Activated gamma-delta T cell treated with Interleukin-2 at 50 U/mL for 16 hours (primary cell): ENCODE measurements around the gene TMPRSS6.
A peak's percentile ranks its signal among the peaks of the same experiment; 100 is the strongest.

Experiments used
- DNase-seq: peaks from one replicate; pipeline ENCODE4 v3.0.0-alpha.2; 2020

The TMPRSS6 gene

GRCh38 chr22:37139762-37140161 lies 30.2 kb upstream of the TMPRSS6 start:
- no peak for DNase-seq

DNA sequence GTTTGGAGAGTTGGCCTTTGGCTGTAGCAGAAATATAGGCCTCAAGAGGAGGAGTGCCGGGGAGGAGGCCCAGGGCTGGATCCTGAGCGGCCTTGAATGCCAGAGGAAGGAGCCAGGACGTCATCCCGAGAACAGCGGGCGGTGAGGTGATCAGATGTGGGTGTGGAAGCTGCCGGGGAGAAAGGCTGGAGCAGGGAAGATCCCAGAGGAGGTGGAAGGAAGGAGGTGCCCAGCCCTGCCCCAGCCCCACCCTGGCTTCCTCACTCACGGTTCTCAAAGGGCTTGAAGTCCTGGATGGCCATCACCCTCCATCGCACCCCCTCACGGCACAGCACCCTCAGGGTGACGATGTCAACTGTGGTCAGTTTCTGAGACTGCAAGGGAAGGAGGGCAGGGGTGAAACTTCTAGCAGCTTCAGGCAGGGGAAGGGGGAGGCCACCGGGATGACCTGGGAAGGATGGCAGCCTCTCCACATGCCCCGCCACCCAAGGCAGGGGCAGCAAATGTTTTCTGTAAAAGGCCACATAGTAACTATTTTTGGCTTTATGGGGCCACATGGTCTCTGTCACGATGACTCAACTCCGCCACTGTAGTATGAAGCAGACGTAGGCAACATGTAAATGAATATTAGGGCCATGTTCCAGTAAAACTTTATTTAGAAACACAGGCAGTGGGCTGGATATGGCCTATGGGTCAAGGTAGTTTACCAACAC lies 29.5 kb upstream of the TMPRSS6 start:
- no peak for DNase-seq

GRCh38 chr22:37137903-37138665 lies 28.6 kb upstream of the TMPRSS6 start:
- no peak for DNase-seq

GRCh38 chr22:37137131-37137530 lies 27.6 kb upstream of the TMPRSS6 start:
- DNase-seq: no peak

DNA sequence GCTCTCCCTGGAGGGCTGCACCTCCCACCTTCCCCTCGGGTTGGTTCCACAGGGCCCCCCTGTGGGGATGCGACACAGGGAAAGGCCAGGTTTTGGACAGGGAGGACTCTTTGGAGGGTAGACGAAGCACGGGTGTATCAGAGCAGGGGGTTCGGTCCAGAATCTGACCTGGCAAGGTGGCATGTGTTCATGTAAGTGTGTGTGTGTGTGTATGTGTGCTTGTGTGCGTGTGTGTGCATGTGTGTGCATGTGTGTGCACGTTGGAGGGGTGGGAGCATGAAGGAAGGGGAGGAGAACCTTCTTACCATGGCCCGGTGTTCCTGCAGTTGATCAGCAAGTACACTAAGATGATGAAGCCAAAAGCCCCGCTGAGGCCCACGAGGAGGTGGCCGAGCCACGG lies 25.5 kb upstream of the TMPRSS6 start:
- no peak for DNase-seq

DNA sequence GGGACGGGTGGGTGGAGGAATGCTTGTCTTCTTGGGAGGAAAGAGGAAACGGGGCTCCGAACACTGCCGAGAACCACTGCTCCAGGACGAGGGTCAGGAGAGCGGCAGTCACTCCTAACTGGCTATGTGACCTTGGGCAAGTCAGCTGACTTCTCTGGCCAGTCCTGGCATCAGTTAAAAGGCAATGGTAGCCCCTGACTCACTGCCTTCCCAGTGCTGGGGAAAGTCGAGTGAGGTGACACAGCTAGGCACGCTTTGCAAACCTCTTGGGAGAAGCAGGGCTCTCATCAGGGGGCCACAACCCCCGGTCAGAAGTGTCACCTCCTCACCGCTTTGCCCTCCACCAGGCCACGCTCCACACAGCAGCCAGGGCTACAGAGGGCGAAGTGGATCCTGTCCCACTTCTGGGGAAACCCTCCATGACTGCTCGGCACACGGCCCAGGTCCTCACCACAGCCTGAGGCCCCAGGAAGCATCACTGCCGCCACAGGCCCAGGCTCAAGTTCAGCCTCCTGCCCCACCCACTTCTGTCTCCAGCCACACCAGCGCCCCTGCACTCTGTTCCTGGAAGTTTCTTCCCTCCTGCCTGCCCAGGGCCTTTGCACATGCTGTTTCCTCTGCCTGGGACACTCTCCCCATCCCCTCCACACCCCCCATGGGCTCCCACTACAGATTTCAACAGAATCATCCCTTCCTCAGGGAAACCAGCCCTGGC lies 23.9 kb upstream of the TMPRSS6 start:
- DNase-seq: no peak

GRCh38 chr22:37132773-37133172 lies 23.3 kb upstream of the TMPRSS6 start:
- no peak for DNase-seq

DNA sequence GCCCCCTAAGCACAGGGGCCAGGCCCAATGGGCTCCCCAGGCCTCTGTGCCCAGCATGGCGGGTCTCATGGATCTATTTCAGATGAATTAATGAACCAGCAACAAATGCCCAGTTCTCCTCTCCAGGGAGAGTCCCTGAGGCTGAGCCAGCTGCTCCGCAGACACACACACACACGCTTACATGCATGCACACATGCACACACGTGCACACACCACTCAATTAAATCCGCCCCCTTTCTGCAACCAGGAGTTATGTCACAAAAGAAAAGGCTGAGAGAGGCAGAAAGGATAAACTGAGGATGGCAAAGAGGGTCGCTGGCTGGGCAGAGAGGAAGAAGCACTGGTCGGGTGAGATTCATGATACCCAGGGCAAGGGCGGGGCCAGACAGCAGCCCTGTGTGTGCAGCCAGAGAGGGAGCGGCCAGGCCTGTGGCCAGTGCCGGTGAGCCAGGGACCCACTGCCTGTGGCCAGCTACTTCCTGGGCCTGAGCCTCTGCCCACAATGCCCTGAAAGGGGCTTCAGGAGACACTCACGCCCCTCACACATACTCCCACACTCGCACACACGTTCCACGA lies 20.4 kb upstream of the TMPRSS6 start:
- DNase-seq: no peak

DNA sequence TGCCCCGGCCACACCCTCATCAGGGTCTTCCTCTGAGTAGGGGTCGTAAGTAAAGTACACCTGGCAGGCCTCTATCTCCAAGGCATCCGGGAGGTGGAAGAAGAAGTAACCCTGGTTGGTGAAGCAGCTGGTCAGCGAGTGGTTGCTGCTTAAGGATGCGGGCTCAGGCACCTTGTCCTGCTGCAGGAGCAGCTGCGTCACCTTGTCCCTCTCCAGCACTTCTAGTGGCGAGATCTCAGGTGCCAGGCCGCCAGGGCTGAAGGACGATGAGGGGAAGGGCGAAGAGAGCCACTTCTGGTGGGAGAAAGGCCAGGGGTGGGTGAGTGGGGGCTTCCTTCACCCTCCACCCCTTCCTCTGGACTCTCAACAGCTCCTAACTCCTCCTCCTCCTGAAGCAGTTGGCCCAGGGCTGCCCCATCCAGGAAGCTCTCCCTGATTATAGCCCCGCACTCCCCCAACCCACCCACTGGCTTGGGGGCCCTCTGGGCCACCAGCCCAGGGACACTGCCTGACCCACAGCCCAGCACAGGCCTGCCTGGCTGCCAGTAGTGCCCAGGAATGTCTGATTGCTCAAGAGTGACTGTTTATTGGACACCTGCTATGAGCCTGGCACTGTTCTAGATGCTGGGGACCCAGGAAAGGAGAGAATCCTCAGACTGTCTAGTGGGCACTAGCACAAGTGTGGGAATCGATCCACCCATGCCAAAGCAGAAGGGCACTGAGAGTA lies 19.2 kb upstream of the TMPRSS6 start:
- no peak for DNase-seq

DNA sequence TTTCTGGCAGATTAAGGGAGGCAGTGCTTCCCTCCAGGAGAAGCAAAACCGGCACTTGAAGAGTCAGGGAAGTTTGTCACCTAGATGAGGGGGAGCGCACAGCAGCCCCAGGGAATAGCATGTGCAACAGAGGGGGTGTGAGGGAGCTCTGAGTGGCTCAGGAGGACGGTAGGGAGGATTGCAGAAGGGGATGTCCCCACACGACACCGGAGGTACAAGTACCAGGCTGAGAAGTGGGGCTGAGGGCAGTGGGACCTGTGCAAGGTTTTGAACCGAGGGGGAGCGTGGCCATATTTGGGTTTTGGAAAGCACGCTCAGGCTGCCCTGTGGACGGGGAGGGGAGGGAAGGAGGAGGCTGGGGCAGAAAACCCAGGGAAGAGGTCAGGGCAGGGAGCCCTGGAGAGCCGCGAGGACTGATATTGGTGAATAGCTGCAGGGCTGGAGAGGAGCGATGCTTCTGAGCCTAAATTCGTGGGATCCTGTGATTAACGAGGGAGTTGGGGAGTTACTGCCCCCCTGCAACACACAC lies 17.9 kb upstream of the TMPRSS6 start:
- no peak for DNase-seq

GRCh38 chr22:37126882-37127281 lies 17.4 kb upstream of the TMPRSS6 start:
- no peak for DNase-seq

GRCh38 chr22:37126383-37126782 lies 16.9 kb upstream of the TMPRSS6 start:
- no peak for DNase-seq

DNA sequence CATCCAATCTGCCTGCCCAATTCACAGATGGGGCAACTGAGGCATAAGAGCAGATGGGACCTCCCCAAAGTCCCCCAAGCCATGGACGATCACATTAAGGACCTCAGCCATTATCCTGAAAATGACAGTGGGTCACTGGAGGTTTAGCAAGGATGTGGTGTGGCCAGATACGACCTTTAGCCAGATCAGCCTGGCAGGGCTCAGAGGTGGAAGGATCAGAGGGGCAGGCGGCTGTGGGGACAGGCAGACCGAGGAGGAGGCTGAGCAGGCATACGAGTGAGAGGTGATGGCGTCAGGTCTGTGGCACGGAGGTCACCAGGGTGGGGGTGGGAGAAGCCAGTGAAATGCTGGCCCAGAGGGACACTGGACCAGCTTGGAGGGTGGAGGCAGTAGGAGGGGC lies 14.1 kb upstream of the TMPRSS6 start:
- no peak for DNase-seq

- no peak for DNase-seq
Observed at GRCh38 chr22:37122598-37123180, 13.2 kb upstream of the TMPRSS6 start.

DNA sequence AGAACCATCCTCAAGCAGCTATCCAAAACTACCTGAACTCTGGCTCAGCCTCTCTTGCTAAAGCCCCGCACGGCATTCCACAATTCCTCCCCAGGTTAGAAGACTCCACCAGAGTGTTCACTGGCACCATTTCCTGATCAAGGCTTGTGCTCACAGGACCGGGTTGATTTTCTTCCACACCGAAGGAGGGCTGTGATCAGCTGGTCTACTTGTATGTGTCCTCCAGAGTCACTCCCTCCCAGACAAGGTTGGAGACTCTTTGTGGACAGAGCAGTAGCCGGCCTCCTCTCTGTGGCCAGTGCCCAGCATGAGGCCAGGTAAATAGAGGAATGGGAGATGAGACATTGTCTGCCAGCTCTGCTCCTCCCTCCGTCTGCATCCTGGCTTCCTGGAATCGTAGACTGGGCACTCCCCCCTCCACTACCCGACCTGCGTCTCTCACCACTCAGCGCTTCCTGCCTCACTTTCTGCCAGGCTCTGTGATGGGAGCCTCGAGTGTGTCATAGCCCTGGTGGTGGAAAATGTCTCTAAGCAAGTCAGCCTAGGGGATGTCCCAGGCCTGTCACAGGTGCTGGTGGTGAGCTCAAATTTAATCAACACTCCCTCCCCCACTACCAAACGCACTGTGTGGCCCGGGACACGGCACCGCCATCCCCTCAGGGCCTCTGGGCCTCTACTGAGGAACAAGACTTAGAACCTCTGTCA lies 12.5 kb upstream of the TMPRSS6 start:
- DNase-seq: peak; percentile 88

DNA sequence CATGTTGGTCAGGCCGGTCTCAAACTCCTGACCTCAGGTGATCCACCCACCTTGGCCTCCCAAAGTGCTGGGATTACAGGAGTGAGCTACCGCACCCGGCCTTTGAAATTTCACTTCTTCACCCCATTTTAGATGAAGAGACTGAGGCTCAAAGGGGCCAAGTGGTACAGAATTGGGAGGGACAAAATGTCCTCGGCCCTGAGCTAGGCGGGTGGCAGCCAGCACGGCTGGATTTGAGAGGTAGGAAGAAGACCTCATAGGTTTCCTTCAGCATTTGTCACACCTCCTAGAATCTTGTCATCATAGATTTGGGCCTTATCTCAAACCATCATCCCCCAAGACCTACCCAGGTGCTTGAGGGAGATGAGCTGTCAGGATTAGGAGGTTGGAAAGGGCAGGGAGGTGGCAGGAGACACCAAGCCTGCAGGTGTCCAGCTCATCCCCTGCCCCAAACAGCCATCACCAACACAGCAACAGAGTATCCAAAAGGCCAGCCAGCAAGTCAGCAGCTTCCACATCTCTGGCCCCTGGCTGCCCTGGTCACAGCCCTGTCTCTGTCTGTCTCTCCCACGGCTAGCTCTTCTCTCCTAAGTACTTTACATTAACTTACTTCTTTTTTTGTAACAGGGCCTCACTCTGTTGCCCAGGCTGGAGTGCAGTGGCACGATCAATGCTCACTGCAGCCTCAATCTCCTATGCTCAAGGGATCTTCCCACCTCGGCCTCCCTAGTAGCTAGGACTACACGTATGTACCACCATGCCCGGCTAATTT lies 11.2 kb upstream of the TMPRSS6 start:
- no peak for DNase-seq

GRCh38 chr22:37119872-37120271 lies 10.4 kb upstream of the TMPRSS6 start:
- DNase-seq: no peak

DNA sequence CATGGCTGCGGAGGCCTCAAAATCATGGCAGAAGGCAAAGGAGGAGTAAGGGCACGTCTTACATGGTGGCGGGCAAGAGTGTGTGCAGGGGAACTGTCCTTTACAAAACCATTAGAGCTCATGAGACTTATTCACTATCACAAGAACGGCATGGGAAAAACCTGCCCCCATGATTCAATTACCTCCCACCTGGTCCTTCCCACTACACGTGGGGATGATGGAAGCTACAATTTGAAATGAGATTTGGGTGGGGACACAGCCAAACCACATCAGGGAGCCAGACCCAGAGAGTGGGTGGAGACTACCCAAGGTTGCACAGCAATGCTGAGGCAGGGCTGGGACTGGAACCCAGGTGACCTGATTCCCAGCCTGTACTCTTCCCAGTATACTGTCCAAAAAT lies 8.6 kb upstream of the TMPRSS6 start:
- DNase-seq: no peak

DNA sequence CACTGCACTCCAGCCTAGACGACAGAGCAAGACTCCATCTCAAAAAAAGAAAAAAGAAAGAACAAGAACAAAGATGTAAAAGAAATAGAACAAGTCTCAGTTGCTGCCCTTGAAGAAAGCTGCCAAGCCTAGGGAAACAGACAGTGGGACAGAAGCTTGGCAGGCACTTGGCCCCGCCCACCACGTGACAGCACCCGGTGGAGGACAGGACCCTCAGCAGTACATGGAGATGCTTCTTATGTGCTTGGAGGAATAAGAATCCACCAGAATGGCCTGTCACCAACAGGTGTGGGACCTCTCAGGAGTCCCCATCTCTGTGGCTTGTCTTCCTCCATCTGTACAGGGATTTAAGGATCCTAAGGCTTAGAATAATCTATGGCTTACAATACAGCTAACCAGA lies 7.6 kb upstream of the TMPRSS6 start:
- DNase-seq: no peak

GRCh38 chr22:37115032-37115431 lies 5.5 kb upstream of the TMPRSS6 start:
- DNase-seq: no peak

DNA sequence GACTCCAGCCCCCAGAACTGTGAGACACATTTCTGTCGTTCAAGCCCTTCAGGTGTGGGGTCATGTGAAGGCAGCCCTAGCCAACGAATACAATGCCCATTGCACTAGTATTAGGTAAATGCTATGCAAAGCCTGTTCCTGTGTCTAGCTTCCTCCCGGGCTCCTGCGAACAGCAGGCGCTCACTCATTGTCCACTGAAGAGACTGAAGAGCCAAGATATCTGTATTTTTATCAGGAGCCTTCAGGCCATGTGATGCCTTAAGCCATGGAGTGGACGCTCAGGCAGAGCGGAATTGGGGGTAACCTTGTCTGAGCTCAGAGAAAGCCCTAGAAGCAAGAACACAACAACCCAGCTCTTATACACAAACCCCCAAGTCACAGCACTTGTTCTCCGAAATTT lies 4.2 kb upstream of the TMPRSS6 start:
- DNase-seq: no peak
